Measurements from ENCODE around the gene ABHD8.
A peak's percentile ranks its signal among the peaks of the same experiment; 100 is the strongest.

Gene ABHD8

DNA sequence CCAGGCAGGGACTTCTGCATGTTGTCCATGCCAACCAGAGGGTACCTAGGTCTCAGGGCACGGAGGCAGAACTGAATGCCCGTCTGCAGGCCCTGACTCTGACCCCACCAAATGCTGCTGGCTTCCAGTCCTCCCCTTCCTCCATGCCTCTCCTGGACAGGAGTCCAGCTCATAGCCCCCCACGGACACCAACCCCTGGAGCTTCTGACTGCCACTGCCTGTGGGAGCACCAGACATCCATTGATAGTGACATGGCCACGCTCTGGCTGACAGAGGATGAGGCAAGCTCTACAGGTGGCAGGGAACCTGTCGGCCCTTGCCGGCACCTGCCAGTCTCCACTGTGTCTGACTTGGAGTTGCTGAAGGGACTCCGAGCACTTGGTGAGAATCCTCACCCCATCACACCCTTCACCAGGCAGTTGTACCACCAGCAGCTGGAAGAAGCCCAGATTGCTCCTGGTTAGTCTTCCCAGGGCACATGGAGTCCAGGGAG is 19.7 kb downstream of the ABHD8 start:
- TF ChIP-seq, protein P1, sequence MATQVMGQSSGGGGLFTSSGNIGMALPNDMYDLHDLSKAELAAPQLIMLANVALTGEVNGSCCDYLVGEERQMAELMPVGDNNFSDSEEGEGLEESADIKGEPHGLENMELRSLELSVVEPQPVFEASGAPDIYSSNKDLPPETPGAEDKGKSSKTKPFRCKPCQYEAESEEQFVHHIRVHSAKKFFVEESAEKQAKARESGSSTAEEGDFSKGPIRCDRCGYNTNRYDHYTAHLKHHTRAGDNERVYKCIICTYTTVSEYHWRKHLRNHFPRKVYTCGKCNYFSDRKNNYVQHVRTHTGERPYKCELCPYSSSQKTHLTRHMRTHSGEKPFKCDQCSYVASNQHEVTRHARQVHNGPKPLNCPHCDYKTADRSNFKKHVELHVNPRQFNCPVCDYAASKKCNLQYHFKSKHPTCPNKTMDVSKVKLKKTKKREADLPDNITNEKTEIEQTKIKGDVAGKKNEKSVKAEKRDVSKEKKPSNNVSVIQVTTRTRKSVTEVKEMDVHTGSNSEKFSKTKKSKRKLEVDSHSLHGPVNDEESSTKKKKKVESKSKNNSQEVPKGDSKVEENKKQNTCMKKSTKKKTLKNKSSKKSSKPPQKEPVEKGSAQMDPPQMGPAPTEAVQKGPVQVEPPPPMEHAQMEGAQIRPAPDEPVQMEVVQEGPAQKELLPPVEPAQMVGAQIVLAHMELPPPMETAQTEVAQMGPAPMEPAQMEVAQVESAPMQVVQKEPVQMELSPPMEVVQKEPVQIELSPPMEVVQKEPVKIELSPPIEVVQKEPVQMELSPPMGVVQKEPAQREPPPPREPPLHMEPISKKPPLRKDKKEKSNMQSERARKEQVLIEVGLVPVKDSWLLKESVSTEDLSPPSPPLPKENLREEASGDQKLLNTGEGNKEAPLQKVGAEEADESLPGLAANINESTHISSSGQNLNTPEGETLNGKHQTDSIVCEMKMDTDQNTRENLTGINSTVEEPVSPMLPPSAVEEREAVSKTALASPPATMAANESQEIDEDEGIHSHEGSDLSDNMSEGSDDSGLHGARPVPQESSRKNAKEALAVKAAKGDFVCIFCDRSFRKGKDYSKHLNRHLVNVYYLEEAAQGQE (IDR thresholded peaks at IDR 0.05; ENCODE audit: insufficient read depth in 1 of 2, low read depth in 2 of 2, low read length in 2 of 2): no peak

GRCh38 chr19:17282488-17283125 is 20.6 kb downstream of the ABHD8 start:
- TF ChIP-seq FOXP2 (optimal IDR thresholded peaks at IDR 0.05; ENCODE audit: borderline replicate concordance, extremely low read depth, extremely low read length, insufficient read depth): peak; percentile 92
- TF ChIP-seq, protein P1 (IDR thresholded peaks at IDR 0.05; ENCODE audit: insufficient read depth in 1 of 2, low read depth in 2 of 2, low read length in 2 of 2): no peak
- TF ChIP-seq POLR2AphosphoS5 (IDR thresholded peaks at IDR 0.05; ENCODE audit: low read depth, low read length): no peak

GRCh38 chr19:17281391-17282304 is 21.6 kb downstream of the ABHD8 start, which contains the start of gene ANKLE1:
Gene ANKLE1, plus strand, starts transcription at chr19:17281901. Its CDS starts 20 bp downstream, at chr19:17281921.
- TF ChIP-seq POLR2AphosphoS5 (IDR thresholded peaks at IDR 0.05; ENCODE audit: low read depth, low read length) (no peak), TAF1 (IDR thresholded peaks at IDR 0.05; ENCODE audit: borderline replicate concordance, insufficient read depth, low read length) (no peak), FOXP2 (optimal IDR thresholded peaks at IDR 0.05; ENCODE audit: borderline replicate concordance, extremely low read depth, extremely low read length, insufficient read depth) (no peak), SIN3A (IDR thresholded peaks at IDR 0.05; ENCODE audit: borderline replicate concordance, insufficient read depth, low read length) (no peak)
- TF ChIP-seq, protein P1 (IDR thresholded peaks at IDR 0.05; ENCODE audit: insufficient read depth in 1 of 2, low read depth in 2 of 2, low read length in 2 of 2): no peak

- TF ChIP-seq TAF1 (IDR thresholded peaks at IDR 0.05; ENCODE audit: borderline replicate concordance, insufficient read depth, low read length): no peak
- TF ChIP-seq POLR2AphosphoS5 (IDR thresholded peaks at IDR 0.05; ENCODE audit: low read depth, low read length): no peak
- TF ChIP-seq, protein P1 (IDR thresholded peaks at IDR 0.05; ENCODE audit: insufficient read depth in 1 of 2, low read depth in 2 of 2, low read length in 2 of 2): no peak
- TF ChIP-seq FOXP2 (optimal IDR thresholded peaks at IDR 0.05; ENCODE audit: borderline replicate concordance, extremely low read depth, extremely low read length, insufficient read depth): no peak
- TF ChIP-seq SIN3A (IDR thresholded peaks at IDR 0.05; ENCODE audit: borderline replicate concordance, insufficient read depth, low read length): no peak
These were observed 23.8 kb downstream of the ABHD8 start for GRCh38 chr19:17279436-17279835.
